Body of pancreas (tissue), 4 donors: ENCODE data around the gene PCDH17. TPM values are rescaled to one million over a fixed set of nuclear protein-coding genes. Genes with fewer than 3 reads are reported as not detected.

Source experiments
- ATAC-seq: fragments of 150-250 bp; one replicate; pipeline ENCODE4 v1.9.1; 2016
- DNase-seq, 4 donors: peaks; one replicate each; pipeline ENCODE4 v3.0.0-alpha.2; 2019
- H3K27ac ChIP-seq, 4 donors: fragments of 200-600 bp; sonication (generic); 1 replicate in 3 of 4; 2 replicates in 1 of 4; pipeline versions ENCODE4 v1.5.1 to v1.6.1; 2016 to 2019; ENCODE audit warnings: mild to moderate bottlenecking in 1 of 4, mixed read lengths in 1 of 4, moderate library complexity in 1 of 4
- H3K27me3 ChIP-seq, 2 donors: fragments of 200-600 bp; sonication (generic); one replicate each; pipeline ENCODE4 v1.6.0; 2016; ENCODE audit warnings: mild to moderate bottlenecking in 1 of 2
- H3K36me3 ChIP-seq, 2 donors: fragments of 200-600 bp; sonication (generic); replicated peaks in 1 of 2; 2 replicates each; pipeline ENCODE4 v1.5.1; 2016; ENCODE audit warnings: low read depth in 2 of 2; ENCODE audit not compliant: insufficient read depth in 1 of 2
- H3K4me1 ChIP-seq: fragments of 200-600 bp; sonication (generic); one replicate; pipeline ENCODE4 v1.6.0; 2016
- H3K4me3 ChIP-seq, 2 donors: fragments of 200-600 bp; sonication (generic); 1 replicate in 1 of 2; 2 replicates in 1 of 2; pipeline ENCODE4 v1.5.1; 2016 to 2019
- H3K9me3 ChIP-seq, 3 donors: fragments of 200-600 bp; sonication (generic); 1 replicate in 2 of 3; 2 replicates in 1 of 3; pipeline ENCODE4 v1.5.1; 2016
- POLR2A ChIP-seq, 3 donors: fragments of 450-650 bp; IDR thresholded peaks; one replicate each; pipeline ENCODE4 v1.6.1; 2016; ENCODE audit warnings: antibody characterized with exemption in 3 of 3, mild to moderate bottlenecking in 2 of 3
- WGBS, 2 donors: methylation state at CpG; one replicate each; pipeline ENCODE4 v1.1.5; 2017; 5-methylcytosine and 5-hydroxymethylcytosine counted together
- intact Hi-C: fragments of 100-400 bp; cut with DNase I; formaldehyde crosslinking; loops from one replicate; pipeline ENCODE4 v1.15.1; 2023
- total RNA-seq, 2 donors: library from RNA; depleted of rRNA; stranded (reverse); fragments of >200 nt; gene quantifications; one replicate each; pipeline ENCODE4 v1.1.0, GENCODE V29; 2016
- TF ChIP-seq, protein P1 (sequence below), 7 experiments: fragments of 450-650 bp in 4 of 7; fragments of 200-600 bp in 3 of 7; sonication (generic) in 3 of 7; IDR thresholded peaks; one replicate each; pipeline ENCODE4 v1.5.1; 2016 to 2019; ENCODE audit warnings: antibody characterized with exemption in 7 of 7

Gene PCDH17
- total RNA-seq = 10 to 100 TPM in 1 of 2 donors, 1 to 10 TPM in 1; 6.0 to 21.8 TPM

- intact Hi-C loops = no loop called here
- Histone ChIP-seq H3K4me1 (peaks cover 44% of the 10 kb centered on the region), H3K4me3 (peak within 1 kb of the TSS; percentile 24 to 53), H3K27ac (peak within 1 kb of the TSS; percentile 16 to 80 (median 65)), H3K36me3 (no peaks in the 10 kb centered on the region), H3K9me3 (no peaks in the 10 kb centered on the region), H3K27me3 (peaks cover 0 to 12% of the 10 kb centered on the region in 2 donors)
- ATAC-seq = peak; percentile 26
- peak; percentile 19 to 59 (median 44) for DNase-seq
- peak in 2 of 3 donors; percentile 38 to 41 for TF ChIP-seq POLR2A (IDR thresholded peaks at IDR 0.05)
- TF ChIP-seq, protein P1, sequence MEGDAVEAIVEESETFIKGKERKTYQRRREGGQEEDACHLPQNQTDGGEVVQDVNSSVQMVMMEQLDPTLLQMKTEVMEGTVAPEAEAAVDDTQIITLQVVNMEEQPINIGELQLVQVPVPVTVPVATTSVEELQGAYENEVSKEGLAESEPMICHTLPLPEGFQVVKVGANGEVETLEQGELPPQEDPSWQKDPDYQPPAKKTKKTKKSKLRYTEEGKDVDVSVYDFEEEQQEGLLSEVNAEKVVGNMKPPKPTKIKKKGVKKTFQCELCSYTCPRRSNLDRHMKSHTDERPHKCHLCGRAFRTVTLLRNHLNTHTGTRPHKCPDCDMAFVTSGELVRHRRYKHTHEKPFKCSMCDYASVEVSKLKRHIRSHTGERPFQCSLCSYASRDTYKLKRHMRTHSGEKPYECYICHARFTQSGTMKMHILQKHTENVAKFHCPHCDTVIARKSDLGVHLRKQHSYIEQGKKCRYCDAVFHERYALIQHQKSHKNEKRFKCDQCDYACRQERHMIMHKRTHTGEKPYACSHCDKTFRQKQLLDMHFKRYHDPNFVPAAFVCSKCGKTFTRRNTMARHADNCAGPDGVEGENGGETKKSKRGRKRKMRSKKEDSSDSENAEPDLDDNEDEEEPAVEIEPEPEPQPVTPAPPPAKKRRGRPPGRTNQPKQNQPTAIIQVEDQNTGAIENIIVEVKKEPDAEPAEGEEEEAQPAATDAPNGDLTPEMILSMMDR (IDR thresholded peaks at IDR 0.05) = no peak
- 0 to 1% methylated on average over 33 of the region's 33 CpGs for WGBS, 2 donors
These were observed at the start of gene PCDH17 for GRCh38 chr13:57631596-57632275. Gene PCDH17, plus strand, starts transcription at chr13:57631744. Its CDS starts 803 bp downstream, at chr13:57632547.

GRCh38 chr13:57582032-57582431 is 49.5 kb upstream of the PCDH17 start:
- Histone ChIP-seq H3K4me1 (no peaks in the 10 kb centered on the region), H3K9me3 (no peaks in the 10 kb centered on the region), H3K27me3 (no peaks in the 10 kb centered on the region), H3K36me3 (no peaks in the 10 kb centered on the region), H3K4me3 (no peak overlapping the region), H3K27ac (no peak overlapping the region)
- intact Hi-C loops = no loop called here
- no peak for ATAC-seq
- no peak for TF ChIP-seq POLR2A (IDR thresholded peaks at IDR 0.05)
- TF ChIP-seq, protein P1 (IDR thresholded peaks at IDR 0.05) = no peak
- WGBS, 2 donors = 56 to 58% methylated on average over 3 to 6 of the region's 6 CpGs
- no peak for DNase-seq

DNA sequence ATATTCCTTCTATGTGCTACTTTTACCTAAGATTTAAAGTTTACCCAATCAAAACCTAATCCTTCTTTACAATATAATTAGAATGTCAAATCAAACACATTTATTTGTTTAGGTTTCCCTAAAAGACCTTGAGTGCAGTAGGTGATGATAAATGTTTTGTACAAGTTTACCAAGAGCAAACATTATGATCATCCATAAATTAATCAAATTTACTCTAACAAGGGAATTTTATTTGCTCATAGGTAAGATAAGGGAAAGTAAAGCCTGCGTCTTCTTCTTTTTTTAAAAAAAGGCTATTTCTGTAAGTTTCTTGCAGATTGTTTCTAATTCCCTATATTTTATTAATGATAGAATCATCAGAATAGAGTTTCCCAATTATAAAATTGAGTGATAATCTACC is 48.0 kb upstream of the PCDH17 start:
- DNase-seq = no peak
- TF ChIP-seq, protein P1 (IDR thresholded peaks at IDR 0.05) = no peak
- no peak for TF ChIP-seq POLR2A (IDR thresholded peaks at IDR 0.05)
- no peak overlapping the region for H3K27ac ChIP-seq
- 11 to 14% methylated on average over 1 of the region's 1 CpG for WGBS, 2 donors
- no peak overlapping the region for H3K4me3 ChIP-seq
- ATAC-seq = no peak
- no peaks in the 10 kb centered on the region for H3K27me3 ChIP-seq
- no peaks in the 10 kb centered on the region for H3K36me3 ChIP-seq
- intact Hi-C loops = no loop called here
- no peaks in the 10 kb centered on the region for H3K4me1 ChIP-seq
- no peaks in the 10 kb centered on the region for H3K9me3 ChIP-seq

DNA sequence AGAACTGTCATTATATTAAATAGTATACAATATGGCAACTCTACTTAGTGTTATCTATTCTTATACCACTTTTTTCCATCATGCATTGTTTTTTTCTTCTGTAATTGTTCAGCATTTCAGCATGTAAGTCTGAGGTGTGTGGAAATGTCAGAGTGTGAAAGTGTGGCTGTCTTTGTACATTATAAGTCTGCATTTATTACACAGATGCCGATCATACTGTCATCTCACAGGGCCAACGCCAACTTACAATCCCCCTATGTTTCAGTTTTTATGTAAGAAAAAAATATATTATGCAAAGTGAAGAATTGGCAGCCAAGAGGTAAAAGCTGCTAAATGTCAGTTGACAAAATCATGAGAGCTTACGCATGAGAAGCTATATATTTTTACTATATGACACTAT is 42.9 kb upstream of the PCDH17 start:
- Histone ChIP-seq H3K9me3 (no peaks in the 10 kb centered on the region), H3K36me3 (no peaks in the 10 kb centered on the region), H3K4me1 (no peaks in the 10 kb centered on the region), H3K27ac (no peak overlapping the region), H3K27me3 (no peaks in the 10 kb centered on the region), H3K4me3 (no peak overlapping the region)
- ATAC-seq (no peak), DNase-seq (no peak)
- TF ChIP-seq, protein P1 (IDR thresholded peaks at IDR 0.05) = no peak
- TF ChIP-seq POLR2A (IDR thresholded peaks at IDR 0.05) = no peak
- 82 to 87% methylated on average over 3 of the region's 3 CpGs for WGBS, 2 donors
- intact Hi-C loops = no loop called here

DNA sequence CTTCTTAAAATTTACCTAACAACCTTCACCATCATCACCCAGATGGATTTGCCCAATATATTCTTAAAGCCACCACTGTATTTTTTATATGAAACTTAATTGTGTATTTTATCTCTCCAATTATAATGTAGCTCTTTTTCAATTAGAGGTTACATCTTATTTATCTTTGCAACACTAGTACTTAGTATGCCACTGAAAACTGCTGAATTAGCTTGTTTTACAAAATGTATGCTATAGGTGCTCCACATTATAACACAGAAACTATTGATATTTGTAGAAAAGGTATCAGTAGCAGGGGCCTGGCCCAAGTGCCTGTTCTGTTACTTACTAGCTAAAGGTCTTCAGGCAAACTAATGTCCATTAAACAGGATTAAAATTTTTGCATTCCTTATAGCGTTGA is 35.8 kb upstream of the PCDH17 start:
- H3K4me3 ChIP-seq = no peak overlapping the region
- no peak for TF ChIP-seq POLR2A (IDR thresholded peaks at IDR 0.05)
- TF ChIP-seq, protein P1 (IDR thresholded peaks at IDR 0.05) = no peak
- H3K9me3 ChIP-seq = no peaks in the 10 kb centered on the region
- ATAC-seq = no peak
- no peaks in the 10 kb centered on the region for H3K27me3 ChIP-seq
- DNase-seq = no peak
- no peaks in the 10 kb centered on the region for H3K36me3 ChIP-seq
- H3K27ac ChIP-seq = no peak overlapping the region
- H3K4me1 ChIP-seq = no peaks in the 10 kb centered on the region
- intact Hi-C loops = no loop called here
- WGBS, 2 donors = 48 to 50% methylated on average over 1 of the region's 1 CpG
